ENCODE data around the gene AGPAT2. TPM values are rescaled to one million over a fixed set of nuclear protein-coding genes. Genes with fewer than 3 reads are reported as not detected.

Gene AGPAT2
- polyA plus RNA-seq, 3 donors = 261 to 1,820 (median 416) TPM

DNA sequence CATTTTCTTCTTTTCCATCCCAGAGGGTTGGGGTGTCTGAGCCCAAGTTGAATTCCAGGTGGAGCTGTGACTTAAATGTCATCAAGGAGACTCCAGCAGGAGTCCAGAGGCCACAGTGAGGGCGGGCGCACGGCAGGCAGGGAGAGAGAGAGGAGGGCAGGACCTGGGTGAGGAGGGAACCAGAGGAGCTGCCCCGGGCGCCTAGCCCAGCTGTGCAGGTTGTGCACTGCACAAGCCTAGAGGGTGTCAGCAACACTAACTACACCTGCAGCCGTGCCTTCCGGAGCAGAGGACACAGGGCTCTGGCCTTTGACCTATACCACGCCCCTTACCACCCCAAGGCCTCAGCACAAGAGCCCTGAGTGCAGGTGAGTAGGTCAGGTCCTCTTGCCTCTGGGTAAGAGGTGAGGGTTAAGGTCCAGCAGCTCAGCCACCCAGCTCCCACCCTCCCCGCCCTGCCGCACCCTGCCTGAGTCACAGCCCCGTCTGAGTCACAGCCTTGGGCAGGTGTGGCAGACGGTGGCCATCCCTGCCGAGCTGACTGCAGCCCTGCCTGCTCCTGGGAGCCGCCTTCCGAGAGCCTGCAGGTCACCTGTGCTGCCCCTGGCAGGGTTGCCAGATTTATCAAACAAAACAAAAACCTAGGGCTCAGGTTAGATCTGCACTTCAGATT lies 6.4 kb upstream of the AGPAT2 start:
- 38 to 74% (median 66%) methylated on average over 15 of the region's 15 CpGs for WGBS, 3 donors
- no peak overlapping the region for H3K27ac ChIP-seq (ENCODE audit: low read depth, low read length)

DNA sequence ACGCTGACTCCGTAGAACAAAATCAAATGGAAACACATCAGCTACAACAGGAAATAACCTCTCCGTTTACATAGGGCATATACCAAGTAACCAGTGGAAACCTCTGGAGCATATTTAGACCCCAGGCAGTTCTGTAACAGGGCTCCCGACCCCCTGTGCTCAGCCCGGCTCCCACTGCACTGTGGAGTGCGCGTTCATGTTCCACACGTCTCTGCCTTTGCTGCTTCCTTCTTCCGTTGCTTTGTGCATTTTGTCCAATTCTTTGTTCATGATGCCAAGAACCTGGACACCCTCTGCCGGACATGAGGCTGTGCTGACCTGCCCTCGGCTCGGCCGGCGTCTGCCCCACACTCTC lies 5.9 kb upstream of the AGPAT2 start:
- 68 to 76% (median 72%) methylated on average over 14 of the region's 14 CpGs for WGBS, 3 donors
- no peak overlapping the region for H3K27ac ChIP-seq (ENCODE audit: low read depth, low read length)

- H3K27ac ChIP-seq (ENCODE audit: low read depth, low read length) = no peak overlapping the region
Measured at GRCh38 chr9:136692185-136693134, 5.2 kb upstream of the AGPAT2 start.

DNA sequence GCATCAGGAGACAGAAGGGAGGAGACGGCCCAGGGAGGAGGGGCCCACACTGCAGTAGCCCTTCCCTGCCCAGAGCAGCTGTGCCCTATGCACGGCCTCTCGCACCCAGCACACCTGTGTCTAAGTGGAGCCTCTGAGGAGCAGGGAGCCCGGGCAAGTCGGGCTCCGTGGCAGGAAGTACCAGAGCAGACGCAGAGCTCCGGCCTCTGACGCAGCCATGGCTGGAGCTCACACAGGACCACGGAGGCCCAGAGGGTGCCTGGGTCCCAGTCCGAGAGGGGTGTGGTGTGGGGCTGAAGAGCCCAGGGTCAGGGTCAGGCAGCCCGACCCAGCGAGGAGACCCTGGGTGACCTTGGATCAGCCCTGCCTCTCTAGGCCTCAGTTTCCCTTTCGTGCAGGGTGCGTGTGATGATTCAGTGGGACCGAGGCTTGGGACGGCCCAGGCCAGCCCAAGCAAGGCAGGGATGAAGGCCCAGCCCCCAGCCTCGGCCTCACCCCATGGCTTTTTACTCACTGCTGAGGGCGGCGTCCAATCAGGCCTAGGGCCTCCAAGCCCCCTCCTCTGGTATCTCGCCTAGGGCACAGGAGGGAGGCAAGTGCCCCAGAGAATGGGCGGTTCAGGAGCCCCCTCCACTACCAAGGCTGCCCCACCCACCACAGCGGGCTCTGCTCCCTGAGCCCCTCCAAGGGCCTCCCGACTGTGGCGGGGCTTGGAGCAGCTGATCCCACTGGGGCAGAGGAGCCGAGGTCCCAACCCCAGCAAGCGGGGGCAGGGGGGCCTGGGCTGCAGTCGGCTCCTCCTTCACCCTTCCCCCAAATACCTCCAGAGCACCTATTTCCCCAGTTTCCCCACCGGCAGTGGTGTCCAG lies 4.3 kb upstream of the AGPAT2 start:
- WGBS, 3 donors = 80 to 86% (median 84%) methylated on average over 27 to 29 of the region's 29 CpGs
- no peak overlapping the region for H3K27ac ChIP-seq (ENCODE audit: low read depth, low read length)

More at GRCh38 chr9:136692185-136693134, 5.2 kb upstream of the AGPAT2 start:
- 86 to 89% (median 86%) methylated on average over 46 of the region's 46 CpGs for WGBS, 3 donors

- 27 to 66% (median 53%) methylated on average over 15 of the region's 15 CpGs for WGBS, 3 donors
- no peak overlapping the region for H3K27ac ChIP-seq (ENCODE audit: low read depth, low read length)
Measured at GRCh38 chr9:136690806-136691261, 3.6 kb upstream of the AGPAT2 start.

GRCh38 chr9:136690104-136690805 lies 3.0 kb upstream of the AGPAT2 start:
- 39 to 80% (median 65%) methylated on average over 25 of the region's 25 CpGs for WGBS, 3 donors
- H3K27ac ChIP-seq (ENCODE audit: low read depth, low read length) = no peak overlapping the region

GRCh38 chr9:136689108-136689460 lies 1.8 kb upstream of the AGPAT2 start:
- 55 to 80% (median 74%) methylated on average over 7 of the region's 7 CpGs for WGBS, 3 donors
- no peak overlapping the region for H3K27ac ChIP-seq (ENCODE audit: low read depth, low read length)

GRCh38 chr9:136688274-136689107 lies 1.2 kb upstream of the AGPAT2 start:
- WGBS, 3 donors = 52 to 64% (median 60%) methylated on average over 20 to 21 of the region's 21 CpGs
- H3K27ac ChIP-seq (ENCODE audit: low read depth, low read length) = no peak overlapping the region

DNA sequence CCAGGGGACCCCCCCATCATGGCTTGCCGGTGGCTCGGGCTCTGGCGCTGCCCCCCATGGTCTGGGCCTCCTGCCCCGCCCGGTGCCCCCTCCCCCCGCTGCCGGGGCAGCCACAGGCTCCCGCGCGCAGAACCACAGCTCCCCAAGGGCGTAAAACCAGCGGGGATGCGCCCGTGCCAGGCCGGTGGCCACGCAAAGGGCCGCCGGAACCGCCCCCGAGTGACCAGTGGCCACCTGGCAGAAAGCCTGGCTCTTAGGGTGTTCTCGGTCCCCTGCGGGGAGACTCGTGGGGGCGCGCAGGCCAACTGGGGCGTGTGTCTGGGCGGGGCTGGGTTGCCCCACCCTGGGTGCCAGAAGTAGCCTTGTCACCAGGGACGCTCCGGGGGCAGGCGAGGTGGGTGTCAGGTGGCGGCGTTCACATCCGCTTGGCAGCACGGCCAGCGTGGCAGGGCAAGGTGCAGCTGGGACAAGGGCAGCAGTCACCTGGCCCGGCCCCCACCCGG lies 515 bp upstream of the AGPAT2 start:
- 13 to 23% (median 20%) methylated on average over 30 to 37 of the region's 37 CpGs for WGBS, 3 donors

DNA sequence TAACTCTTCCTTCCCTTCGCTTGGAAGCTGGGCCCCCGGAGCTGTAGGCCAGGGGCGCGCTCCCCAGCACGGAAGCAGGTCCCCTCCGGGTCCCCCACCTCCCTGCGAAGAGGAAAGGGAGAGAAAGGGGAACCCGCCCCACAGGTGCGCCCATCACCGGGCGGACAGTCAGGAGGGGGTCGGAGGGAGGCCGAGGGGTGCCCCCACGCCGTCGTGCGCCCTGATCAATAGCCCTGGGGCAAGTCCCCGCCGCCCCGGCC lies 793 bp downstream of the AGPAT2 start:
- H3K27ac ChIP-seq (ENCODE audit: low read depth, low read length) = peak overlapping the region; percentile 4
- WGBS, 3 donors = 1 to 3% (median 1%) methylated on average over 18 to 20 of the region's 20 CpGs

More for the DNA sequence above, 515 bp upstream of the AGPAT2 start:
- no peak overlapping the region for H3K27ac ChIP-seq (ENCODE audit: low read depth, low read length)

DNA sequence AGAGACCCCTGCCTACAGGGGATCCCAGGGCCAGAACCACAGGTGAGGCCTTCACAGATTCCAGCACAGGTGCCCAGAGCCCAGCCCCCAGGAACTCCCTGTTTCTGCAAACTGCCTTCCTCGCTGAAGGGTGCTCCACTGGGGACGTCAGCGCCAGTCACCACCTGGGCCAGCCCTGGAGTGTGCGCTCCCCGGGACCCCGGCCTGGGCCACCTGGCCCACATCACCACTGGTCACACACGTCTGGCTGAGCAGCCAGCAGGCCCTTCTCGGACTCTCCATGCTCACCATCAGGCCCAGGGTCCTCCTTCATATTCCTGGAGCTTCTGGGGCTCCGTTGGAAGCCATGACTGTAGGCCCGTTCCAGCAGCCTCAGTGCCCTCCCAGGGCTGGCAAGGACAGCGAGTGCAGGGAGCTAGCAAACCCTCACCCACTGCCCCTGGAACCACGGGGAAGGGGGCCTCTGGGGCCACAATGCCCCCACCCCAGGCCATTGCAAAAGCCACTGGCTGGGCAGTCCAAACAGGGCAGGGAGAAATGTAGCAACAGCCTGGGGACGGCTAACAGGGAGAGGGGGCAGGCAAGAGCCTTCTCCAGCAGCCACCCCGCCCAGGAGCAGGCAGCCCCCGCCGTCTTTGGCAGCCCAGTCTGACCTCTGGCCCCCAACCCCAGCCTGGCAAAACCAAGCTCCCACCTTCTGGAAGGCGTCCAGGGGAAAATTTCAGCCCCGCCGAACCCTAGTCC lies 1.3 kb downstream of the AGPAT2 start:
- no peak overlapping the region for H3K27ac ChIP-seq (ENCODE audit: low read depth, low read length)
- WGBS, 3 donors = 13 to 36% (median 26%) methylated on average over 19 of the region's 19 CpGs

GRCh38 chr9:136685216-136685615 lies 2.0 kb downstream of the AGPAT2 start:
- WGBS, 3 donors = 43 to 81% (median 81%) methylated on average over 7 of the region's 7 CpGs
- no peak overlapping the region for H3K27ac ChIP-seq (ENCODE audit: low read depth, low read length)

GRCh38 chr9:136684799-136685198 lies 2.5 kb downstream of the AGPAT2 start:
- WGBS, 3 donors = 64 to 85% (median 76%) methylated on average over 15 of the region's 15 CpGs
- no peak overlapping the region for H3K27ac ChIP-seq (ENCODE audit: low read depth, low read length)

GRCh38 chr9:136684339-136684738 lies 2.9 kb downstream of the AGPAT2 start:
- 69 to 82% (median 71%) methylated on average over 15 of the region's 15 CpGs for WGBS, 3 donors
- H3K27ac ChIP-seq (ENCODE audit: low read depth, low read length) = no peak overlapping the region

DNA sequence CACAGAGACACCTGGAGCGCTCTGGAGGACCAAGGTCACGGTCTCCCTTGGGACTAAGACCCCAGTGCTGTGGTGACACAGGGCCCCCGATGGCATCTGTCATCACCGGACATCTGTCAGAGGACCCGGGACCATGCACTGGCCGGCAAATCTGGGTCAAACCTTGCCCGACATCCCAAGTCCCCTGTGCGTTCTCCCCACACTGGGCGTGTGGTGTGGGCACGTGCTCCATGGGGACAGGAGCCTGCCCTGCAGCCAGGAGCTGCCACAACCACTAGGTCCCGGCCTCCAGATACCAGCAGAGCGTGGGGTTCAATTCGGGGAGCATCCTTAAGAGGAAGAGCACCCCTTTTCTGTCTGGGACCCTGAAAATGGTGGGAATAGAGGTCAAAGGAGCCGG lies 3.5 kb downstream of the AGPAT2 start:
- WGBS, 3 donors = 55 to 92% (median 88%) methylated on average over 14 of the region's 14 CpGs
- no peak overlapping the region for H3K27ac ChIP-seq (ENCODE audit: low read depth, low read length)

DNA sequence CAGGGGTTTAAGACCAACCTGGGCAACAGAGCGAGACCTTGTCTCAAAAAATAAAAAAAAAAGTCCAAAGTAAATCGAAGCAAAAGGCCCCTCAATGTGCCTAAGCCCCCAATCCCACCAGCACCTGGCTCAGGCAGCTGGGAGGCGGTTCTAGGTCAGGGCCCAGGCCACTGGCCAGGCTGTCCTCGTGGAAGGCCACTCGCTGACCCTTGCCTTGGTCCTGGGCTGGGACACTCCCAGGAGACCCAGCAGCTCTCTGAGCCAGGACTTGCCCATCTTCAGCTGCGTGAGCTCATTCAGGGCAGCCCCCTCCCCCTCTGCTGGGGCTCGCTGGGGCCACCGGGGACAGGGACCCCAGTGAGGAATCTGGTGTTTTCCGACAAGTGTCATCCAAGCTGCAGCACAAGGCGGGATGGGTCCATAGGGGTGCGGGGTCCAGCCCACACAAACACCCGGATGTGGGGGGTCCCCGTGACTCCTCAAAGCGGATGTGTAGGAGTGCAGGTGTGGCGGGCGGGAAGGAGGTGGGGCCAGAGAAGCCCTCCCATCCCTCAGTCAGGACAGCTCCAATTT lies 4.0 kb downstream of the AGPAT2 start:
- 82 to 86% (median 83%) methylated on average over 16 of the region's 16 CpGs for WGBS, 3 donors

More for the DNA sequence above, 4.0 kb downstream of the AGPAT2 start:
- no peak overlapping the region for H3K27ac ChIP-seq (ENCODE audit: low read depth, low read length)
